ENCODE data around the gene NECTIN4. TPM values are rescaled to one million over a fixed set of nuclear protein-coding genes. Genes with fewer than 3 reads are reported as not detected.
A peak's percentile ranks its signal among the peaks of the same experiment; 100 is the strongest.

Gene NECTIN4
- total RNA-seq, 1 experiment from 2014 or later: 0.20 TPM

- TF ChIP-seq CTCF (IDR thresholded peaks at IDR 0.05; ENCODE audit: insufficient read depth in 1 of 2, low read depth in 1 of 2, low read length in 1 of 2, severe bottlenecking in 1 of 2, unreplicated experiment in 1 of 2): peak; percentile 74 to 82
- no TSS peak for BruUV-seq (replicated peaks)
- H3K36me3 Mint-ChIP-seq (ENCODE audit: insufficient read depth, unreplicated experiment): peaks cover 4% of the 10 kb centered on the region
- H3K27ac Mint-ChIP-seq (ENCODE audit: unreplicated experiment): no peak overlapping the region
- CTCF ChIA-PET: interaction anchor here (0.6 to 3.4 kb wide), 10 partner anchors 12 to 94 kb away, joined by 3 to 32 read pairs (median 4); partner anchors contain the start of genes DEDD, F11R, KLHDC9 and PPOX
- H3K4me3 Mint-ChIP-seq (ENCODE audit: unreplicated experiment): no peak overlapping the region
- H3K9me3 ChIP-seq: no peaks in the 10 kb centered on the region
- H3K4me3 ChIP-seq (ENCODE audit: low read depth, low read length): no peak overlapping the region
- intact Hi-C loops (cut with micrococcal nuclease; ENCODE audit: unreplicated experiment): loop anchor here (1.0 kb wide), 3 partner anchors 26 to 79 kb away; partner anchors contain the start of gene KLHDC9
- no peaks in the 10 kb centered on the region for H3K27me3 Mint-ChIP-seq (ENCODE audit: insufficient read depth, unreplicated experiment)
- no peaks in the 10 kb centered on the region for H3K4me1 ChIP-seq
- no peaks in the 10 kb centered on the region for H3K27me3 ChIP-seq (replicated peaks; ENCODE audit: control insufficient read depth, insufficient read depth, low read length)
- peaks cover 9% of the 10 kb centered on the region for H3K4me1 Mint-ChIP-seq (ENCODE audit: low read depth, unreplicated experiment)
- H3K36me3 ChIP-seq (ENCODE audit: control insufficient read depth, insufficient read depth, low read length): no peaks in the 10 kb centered on the region
- POLR2A ChIA-PET: interaction anchor here (0.6 to 1.7 kb wide), 3 partner anchors 49 to 308 kb away, joined by 3 to 4 read pairs (median 3); partner anchors contain the start of gene F11R
- DNase-seq: peak; percentile 78
- H3K9me3 Mint-ChIP-seq (ENCODE audit: unreplicated experiment): no peaks in the 10 kb centered on the region
Measured at GRCh38 chr1:161071886-161072371, 17.4 kb downstream of the NECTIN4 start.

- H3K4me1 Mint-ChIP-seq (ENCODE audit: low read depth, unreplicated experiment): peaks cover 9% of the 10 kb centered on the region
- no peaks in the 10 kb centered on the region for H3K4me1 ChIP-seq
- ChIA-PET POLR2A (no interaction called here), CTCF (interaction anchor here (3.4 kb wide), 1 partner anchor 27 kb away, joined by 32 read pairs; the partner anchor contains the start of gene KLHDC9)
- no peak overlapping the region for H3K4me3 Mint-ChIP-seq (ENCODE audit: unreplicated experiment)
- no peak for TF ChIP-seq CTCF (IDR thresholded peaks at IDR 0.05; ENCODE audit: insufficient read depth in 1 of 2, low read depth in 1 of 2, low read length in 1 of 2, severe bottlenecking in 1 of 2, unreplicated experiment in 1 of 2)
- BruUV-seq (replicated peaks): no TSS peak
- DNase-seq: no peak
- H3K9me3 Mint-ChIP-seq (ENCODE audit: unreplicated experiment): no peaks in the 10 kb centered on the region
- no peak overlapping the region for H3K27ac Mint-ChIP-seq (ENCODE audit: unreplicated experiment)
- H3K36me3 ChIP-seq (ENCODE audit: control insufficient read depth, insufficient read depth, low read length): no peaks in the 10 kb centered on the region
- H3K9me3 ChIP-seq: no peaks in the 10 kb centered on the region
- H3K27me3 ChIP-seq (replicated peaks; ENCODE audit: control insufficient read depth, insufficient read depth, low read length): no peaks in the 10 kb centered on the region
- H3K36me3 Mint-ChIP-seq (ENCODE audit: insufficient read depth, unreplicated experiment): peaks cover 4% of the 10 kb centered on the region
- H3K27me3 Mint-ChIP-seq (ENCODE audit: insufficient read depth, unreplicated experiment): no peaks in the 10 kb centered on the region
- intact Hi-C loops (cut with micrococcal nuclease; ENCODE audit: unreplicated experiment): loop anchor here (1.0 kb wide), 2 partner anchors 69 to 77 kb away; no protein-coding TSS in a partner anchor
- no peak overlapping the region for H3K4me3 ChIP-seq (ENCODE audit: low read depth, low read length)
Measured at GRCh38 chr1:161070761-161071160, 18.6 kb downstream of the NECTIN4 start.

GRCh38 chr1:161069731-161070270 lies 19.6 kb downstream of the NECTIN4 start, which contains the start of gene ARHGAP30:
Gene ARHGAP30, minus strand, starts transcription at chr1:161069891. Its CDS starts 267 bp downstream, at chr1:161069624.
- DNase-seq: no peak
- Histone ChIP-seq H3K36me3 (ENCODE audit: control insufficient read depth, insufficient read depth, low read length) (no peaks in the 10 kb centered on the region), H3K4me1 (no peaks in the 10 kb centered on the region), H3K4me3 (ENCODE audit: low read depth, low read length) (no peak within 1 kb of the TSS), H3K9me3 (no peaks in the 10 kb centered on the region), H3K27me3 (replicated peaks; ENCODE audit: control insufficient read depth, insufficient read depth, low read length) (no peaks in the 10 kb centered on the region)
- Mint-ChIP-seq H3K27ac (ENCODE audit: unreplicated experiment) (no peak within 1 kb of the TSS), H3K4me1 (ENCODE audit: low read depth, unreplicated experiment) (peaks cover 9% of the 10 kb centered on the region), H3K9me3 (ENCODE audit: unreplicated experiment) (no peaks in the 10 kb centered on the region), H3K4me3 (ENCODE audit: unreplicated experiment) (no peak within 1 kb of the TSS), H3K27me3 (ENCODE audit: insufficient read depth, unreplicated experiment) (no peaks in the 10 kb centered on the region), H3K36me3 (ENCODE audit: insufficient read depth, unreplicated experiment) (peaks cover 4% of the 10 kb centered on the region)
- intact Hi-C loops (cut with micrococcal nuclease; ENCODE audit: unreplicated experiment): no loop called here
- BruUV-seq (replicated peaks): no TSS peak
- ChIA-PET CTCF (interaction anchor here (0.6 to 3.4 kb wide), 2 partner anchors 28 to 32 kb away, joined by 3 to 32 read pairs; partner anchors contain the start of gene KLHDC9), POLR2A (interaction anchor here (0.6 kb wide), 1 partner anchor 299 kb away, joined by 3 read pairs; no protein-coding TSS in a partner anchor)
- no peak for TF ChIP-seq CTCF (IDR thresholded peaks at IDR 0.05; ENCODE audit: insufficient read depth in 1 of 2, low read depth in 1 of 2, low read length in 1 of 2, severe bottlenecking in 1 of 2, unreplicated experiment in 1 of 2)

All from Caco-2 (cell line).